ENCODE measurements around the gene SNX18. TPM values are rescaled to one million over a fixed set of nuclear protein-coding genes. Genes with fewer than 3 reads are reported as not detected.

SNX18 gene
- total RNA-seq, 1 experiment from 2014 or later: 14.3 TPM

GRCh38 chr5:54524704-54525103 lies 7.1 kb downstream of the SNX18 start:
- TF ChIP-seq, protein P1, sequence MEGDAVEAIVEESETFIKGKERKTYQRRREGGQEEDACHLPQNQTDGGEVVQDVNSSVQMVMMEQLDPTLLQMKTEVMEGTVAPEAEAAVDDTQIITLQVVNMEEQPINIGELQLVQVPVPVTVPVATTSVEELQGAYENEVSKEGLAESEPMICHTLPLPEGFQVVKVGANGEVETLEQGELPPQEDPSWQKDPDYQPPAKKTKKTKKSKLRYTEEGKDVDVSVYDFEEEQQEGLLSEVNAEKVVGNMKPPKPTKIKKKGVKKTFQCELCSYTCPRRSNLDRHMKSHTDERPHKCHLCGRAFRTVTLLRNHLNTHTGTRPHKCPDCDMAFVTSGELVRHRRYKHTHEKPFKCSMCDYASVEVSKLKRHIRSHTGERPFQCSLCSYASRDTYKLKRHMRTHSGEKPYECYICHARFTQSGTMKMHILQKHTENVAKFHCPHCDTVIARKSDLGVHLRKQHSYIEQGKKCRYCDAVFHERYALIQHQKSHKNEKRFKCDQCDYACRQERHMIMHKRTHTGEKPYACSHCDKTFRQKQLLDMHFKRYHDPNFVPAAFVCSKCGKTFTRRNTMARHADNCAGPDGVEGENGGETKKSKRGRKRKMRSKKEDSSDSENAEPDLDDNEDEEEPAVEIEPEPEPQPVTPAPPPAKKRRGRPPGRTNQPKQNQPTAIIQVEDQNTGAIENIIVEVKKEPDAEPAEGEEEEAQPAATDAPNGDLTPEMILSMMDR (conservative IDR thresholded peaks at IDR 0.05; ENCODE audit: low read depth, low read length): no peak
- TF ChIP-seq EZH2phosphoT487 (IDR thresholded peaks at IDR 0.05; ENCODE audit: borderline replicate concordance, low read length) (no peak), EZH2 (IDR thresholded peaks at IDR 0.05; ENCODE audit: low read length, unreplicated experiment) (no peak)
- Histone ChIP-seq H3K36me3 (ENCODE audit: low read depth, low read length) (no peaks in the 10 kb centered on the region), H3K27ac (ENCODE audit: low read length) (no peak overlapping the region), H3F3A (ENCODE audit: low read length, unreplicated experiment) (no peaks in the 10 kb centered on the region), H3K27me3 (ENCODE audit: low read length) (no peaks in the 10 kb centered on the region), H3K4me2 (ENCODE audit: low read length) (no peak overlapping the region), H3K79me2 (ENCODE audit: low read length) (peaks cover 100% of the 10 kb centered on the region), H3K4me3 (ENCODE audit: low read length) (no peak overlapping the region), H3K4me1 (ENCODE audit: insufficient read depth, low read length) (peaks cover 32% of the 10 kb centered on the region), H3K9me2 (replicated peaks; ENCODE audit: low read length) (no peaks in the 10 kb centered on the region), H3K9ac (ENCODE audit: low read length) (no peak overlapping the region), H3K9me3 (ENCODE audit: low read length) (no peaks in the 10 kb centered on the region), H4K20me1 (ENCODE audit: low read length) (0 out of 2 replicates have a peak, but pooled peaks cover under 1% of the 10 kb centered on the region), H2AFZ (ENCODE audit: low read length) (no peak overlapping the region)
- DNase-seq (no peak), ATAC-seq (no peak)
- CTCF ChIA-PET: no interaction called here
- POLR2A ChIA-PET (ENCODE audit: unreplicated experiment): no interaction called here
- no TSS peak for BruUV-seq (replicated peaks)
- intact Hi-C loops (cut with micrococcal nuclease): loop anchor here (10.0 kb wide), 2 partner anchors 120 to 180 kb away; no protein-coding TSS in a partner anchor

- ChIA-PET POLR2A (ENCODE audit: unreplicated experiment) (no interaction called here), CTCF (no interaction called here)
- no peaks in the 10 kb centered on the region for H3F3A ChIP-seq (ENCODE audit: low read length, unreplicated experiment)
- intact Hi-C loops (cut with micrococcal nuclease): loop anchor here (10.0 kb wide), 2 partner anchors 120 to 180 kb away; no protein-coding TSS in a partner anchor
- no peak overlapping the region for H2AFZ ChIP-seq (ENCODE audit: low read length)
- no peak overlapping the region for H3K4me2 ChIP-seq (ENCODE audit: low read length)
- ATAC-seq: no peak
- no peaks in the 10 kb centered on the region for H3K9me2 ChIP-seq (replicated peaks; ENCODE audit: low read length)
- H3K79me2 ChIP-seq (ENCODE audit: low read length): peaks cover 100% of the 10 kb centered on the region
- no TSS peak for BruUV-seq (replicated peaks)
- H3K27me3 ChIP-seq (ENCODE audit: low read length): no peaks in the 10 kb centered on the region
- no peaks in the 10 kb centered on the region for H3K9me3 ChIP-seq (ENCODE audit: low read length)
- H3K4me1 ChIP-seq (ENCODE audit: insufficient read depth, low read length): peaks cover 38% of the 10 kb centered on the region
- no peak overlapping the region for H3K27ac ChIP-seq (ENCODE audit: low read length)
- TF ChIP-seq, protein P1 (conservative IDR thresholded peaks at IDR 0.05; ENCODE audit: low read depth, low read length): no peak
- TF ChIP-seq EZH2 (IDR thresholded peaks at IDR 0.05; ENCODE audit: low read length, unreplicated experiment) (no peak), EZH2phosphoT487 (IDR thresholded peaks at IDR 0.05; ENCODE audit: borderline replicate concordance, low read length) (no peak)
- no peak overlapping the region for H3K4me3 ChIP-seq (ENCODE audit: low read length)
- DNase-seq: no peak
- no peaks in the 10 kb centered on the region for H4K20me1 ChIP-seq (ENCODE audit: low read length)
- no peak overlapping the region for H3K9ac ChIP-seq (ENCODE audit: low read length)
- H3K36me3 ChIP-seq (ENCODE audit: low read depth, low read length): no peaks in the 10 kb centered on the region
These were observed 7.7 kb downstream of the SNX18 start for GRCh38 chr5:54525261-54525660.

GRCh38 chr5:54525692-54526091 lies 8.1 kb downstream of the SNX18 start:
- no peak overlapping the region for H3K27ac ChIP-seq (ENCODE audit: low read length)
- no peaks in the 10 kb centered on the region for H4K20me1 ChIP-seq (ENCODE audit: low read length)
- no TSS peak for BruUV-seq (replicated peaks)
- peaks cover 40% of the 10 kb centered on the region for H3K4me1 ChIP-seq (ENCODE audit: insufficient read depth, low read length)
- ATAC-seq (no peak), DNase-seq (no peak)
- H2AFZ ChIP-seq (ENCODE audit: low read length): no peak overlapping the region
- H3F3A ChIP-seq (ENCODE audit: low read length, unreplicated experiment): no peaks in the 10 kb centered on the region
- H3K4me2 ChIP-seq (ENCODE audit: low read length): no peak overlapping the region
- POLR2A ChIA-PET (ENCODE audit: unreplicated experiment): no interaction called here
- H3K79me2 ChIP-seq (ENCODE audit: low read length): peaks cover 97% of the 10 kb centered on the region
- H3K36me3 ChIP-seq (ENCODE audit: low read depth, low read length): no peaks in the 10 kb centered on the region
- H3K9me3 ChIP-seq (ENCODE audit: low read length): no peaks in the 10 kb centered on the region
- H3K9ac ChIP-seq (ENCODE audit: low read length): no peak overlapping the region
- intact Hi-C loops (cut with micrococcal nuclease): loop anchor here (10.0 kb wide), 2 partner anchors 119 to 179 kb away; no protein-coding TSS in a partner anchor
- no peak for TF ChIP-seq EZH2 (IDR thresholded peaks at IDR 0.05; ENCODE audit: low read length, unreplicated experiment)
- TF ChIP-seq EZH2phosphoT487 (IDR thresholded peaks at IDR 0.05; ENCODE audit: borderline replicate concordance, low read length): no peak
- TF ChIP-seq, protein P1 (conservative IDR thresholded peaks at IDR 0.05; ENCODE audit: low read depth, low read length): no peak
- H3K4me3 ChIP-seq (ENCODE audit: low read length): no peak overlapping the region
- H3K27me3 ChIP-seq (ENCODE audit: low read length): no peaks in the 10 kb centered on the region
- CTCF ChIA-PET: no interaction called here
- H3K9me2 ChIP-seq (replicated peaks; ENCODE audit: low read length): no peaks in the 10 kb centered on the region
